Prostate gland (tissue), 2 donors: ENCODE results near the gene GLP1R. TPM values are rescaled to one million over a fixed set of nuclear protein-coding genes. Genes with fewer than 3 reads are reported as not detected.

Experiments used
- DNase-seq: peaks from one replicate; pipeline ENCODE4 v3.0.0-alpha.2; 2019; ENCODE audit warnings: low spot score
- H3K27ac ChIP-seq, 2 donors: fragments of 200-600 bp; sonication (generic); 2 replicates each; pipeline ENCODE4 v1.5.1; 2017 to 2019
- H3K27me3 ChIP-seq: fragments of 200-600 bp; sonication (generic); replicated peaks from 2 replicates; pipeline ENCODE4 v1.5.1; 2019; ENCODE audit not compliant: insufficient read depth
- H3K36me3 ChIP-seq, 2 donors: fragments of 200-600 bp; sonication (generic); 1 replicate in 1 of 2; 2 replicates in 1 of 2; pipeline versions ENCODE4 v1.5.1 to v1.8.1; 2017 to 2019
- H3K4me1 ChIP-seq: fragments of 200-600 bp; sonication (generic); replicated peaks from 2 replicates; pipeline ENCODE4 v1.5.1; 2019
- H3K4me3 ChIP-seq, 2 donors: fragments of 200-600 bp; sonication (generic); 2 replicates each; pipeline ENCODE4 v1.5.1; 2017 to 2019
- H3K9me3 ChIP-seq: fragments of 200-600 bp; sonication (generic); 2 replicates; pipeline ENCODE4 v1.5.1; 2017
- CTCF ChIP-seq, 4 experiments: fragments of 200-600 bp in 2 of 4; fragments of 450-650 bp in 2 of 4; sonication (generic) in 2 of 4; IDR thresholded peaks; 1 replicate in 3 of 4; 2 replicates in 1 of 4; pipeline ENCODE4 v1.5.1; 2016 to 2019; ENCODE audit warnings: antibody characterized with exemption in 4 of 4, mild to moderate bottlenecking in 2 of 4, moderate library complexity in 2 of 4
- POLR2A ChIP-seq: fragments of 450-650 bp; IDR thresholded peaks from one replicate; pipeline ENCODE4 v1.6.1; 2016; ENCODE audit warnings: antibody characterized with exemption, mild to moderate bottlenecking
- POLR2AphosphoS5 ChIP-seq: sonication (generic); formaldehyde crosslinking; IDR thresholded peaks from one replicate; pipeline ENCODE4 v1.6.1; 2017; ENCODE audit warnings: antibody characterized with exemption
- WGBS: methylation state at CpG from one replicate; pipeline ENCODE4 v1.1.5; 2018; 5-methylcytosine and 5-hydroxymethylcytosine counted together
- intact Hi-C: fragments of 100-400 bp; cut with DNase I; formaldehyde crosslinking; loops from one replicate; pipeline ENCODE4 v1.14.2; 2022
- total RNA-seq, 2 donors: library from RNA; depleted of rRNA; stranded (reverse); fragments of >200 nt; gene quantifications; one replicate each; pipeline ENCODE4 v1.1.0, GENCODE V29; 2016

The GLP1R gene
- total RNA-seq, 2 donors from 2014 or later = 0.23 TPM; not detected in 1

GRCh38 chr6:39068391-39068790 is 19.8 kb downstream of the GLP1R start:
- Histone ChIP-seq H3K27me3 (no peaks in the 10 kb centered on the region), H3K4me3 (no peak overlapping the region), H3K4me1 (no peaks in the 10 kb centered on the region), H3K9me3 (no peaks in the 10 kb centered on the region), H3K36me3 (no peaks in the 10 kb centered on the region), H3K27ac (no peak overlapping the region)
- no peak for TF ChIP-seq POLR2A
- no peak for TF ChIP-seq CTCF (IDR thresholded peaks at IDR 0.05)
- no peak for TF ChIP-seq POLR2AphosphoS5
- no peak for DNase-seq
- 74% methylated on average over 7 of the region's 7 CpGs for WGBS
- intact Hi-C loops = no loop called here

GRCh38 chr6:39072830-39073229 is 24.2 kb downstream of the GLP1R start:
- 94% methylated on average over 9 of the region's 9 CpGs for WGBS
- H3K4me3 ChIP-seq = no peak overlapping the region

GRCh38 chr6:39073471-39074355 is 25.1 kb downstream of the GLP1R start:
- TF ChIP-seq CTCF (IDR thresholded peaks at IDR 0.05) (no peak), POLR2AphosphoS5 (no peak), POLR2A (no peak)
- H3K27ac ChIP-seq = no peak overlapping the region
- 82% methylated on average over 17 of the region's 17 CpGs for WGBS
- no peaks in the 10 kb centered on the region for H3K27me3 ChIP-seq
- no peaks in the 10 kb centered on the region for H3K9me3 ChIP-seq
- no peak for DNase-seq
- H3K36me3 ChIP-seq = no peaks in the 10 kb centered on the region
- no peak overlapping the region for H3K4me3 ChIP-seq
- no peaks in the 10 kb centered on the region for H3K4me1 ChIP-seq
- intact Hi-C loops = no loop called here

More at GRCh38 chr6:39072830-39073229, 24.2 kb downstream of the GLP1R start:
- Histone ChIP-seq H3K36me3 (no peaks in the 10 kb centered on the region), H3K9me3 (no peaks in the 10 kb centered on the region), H3K4me1 (no peaks in the 10 kb centered on the region), H3K27me3 (no peaks in the 10 kb centered on the region), H3K27ac (no peak overlapping the region)
- intact Hi-C loops = no loop called here
- DNase-seq = no peak
- TF ChIP-seq POLR2A = no peak
- TF ChIP-seq CTCF (IDR thresholded peaks at IDR 0.05) = no peak
- no peak for TF ChIP-seq POLR2AphosphoS5

- H3K27me3 ChIP-seq = no peaks in the 10 kb centered on the region
- intact Hi-C loops = no loop called here
- DNase-seq = no peak
- TF ChIP-seq CTCF (IDR thresholded peaks at IDR 0.05) (no peak), POLR2A (no peak), POLR2AphosphoS5 (no peak)
- H3K4me3 ChIP-seq = no peak overlapping the region
- no peak overlapping the region for H3K27ac ChIP-seq
- no peaks in the 10 kb centered on the region for H3K9me3 ChIP-seq
- H3K4me1 ChIP-seq = no peaks in the 10 kb centered on the region
- 81% methylated on average over 9 of the region's 9 CpGs for WGBS
- H3K36me3 ChIP-seq = no peaks in the 10 kb centered on the region
Measured at GRCh38 chr6:39074486-39074885, 25.9 kb downstream of the GLP1R start.
